Stomach (tissue), 9 donors: ENCODE results near the gene NUP153. TPM values are rescaled to one million over a fixed set of nuclear protein-coding genes. Genes with fewer than 3 reads are reported as not detected.

Experiments
- DNase-seq, 2 donors: peaks; one replicate each; pipeline versions ENCODE4 v3.0.0 to v3.0.0-alpha.2; 2013 to 2019
- H3K27ac ChIP-seq, 5 donors: fragments of 200-600 bp in 4 of 5; sonication (generic) in 4 of 5; one replicate each; pipeline ENCODE4 v1.5.1; 2013 to 2019; ENCODE audit warnings: mild to moderate bottlenecking in 1 of 5, moderate library complexity in 1 of 5
- H3K27me3 ChIP-seq, 3 donors: fragments of 200-600 bp; sonication (generic); one replicate each; pipeline ENCODE4 v1.5.1; 2017 to 2019; ENCODE audit warnings: mixed run types in 1 of 3
- H3K36me3 ChIP-seq, 4 donors: fragments of 200-600 bp; sonication (generic); 1 replicate in 3 of 4; 2 replicates in 1 of 4; pipeline ENCODE4 v1.5.1; 2016 to 2019
- H3K4me1 ChIP-seq, 4 donors: fragments of 200-600 bp; sonication (generic); one replicate each; pipeline ENCODE4 v1.5.1; 2016 to 2019
- H3K4me3 ChIP-seq, 4 donors: fragments of 200-600 bp; sonication (generic) in 3 of 4; one replicate each; pipeline ENCODE4 v1.5.1; 2016 to 2019; ENCODE audit warnings: mild to moderate bottlenecking in 1 of 4
- H3K9me3 ChIP-seq, 4 donors: fragments of 200-600 bp; sonication (generic); one replicate each; pipeline ENCODE4 v1.5.1; 2016 to 2019
- CTCF ChIP-seq, 7 experiments: fragments of 450-650 bp in 4 of 7; fragments of 200-600 bp in 3 of 7; sonication (generic) in 3 of 7; IDR thresholded peaks; one replicate each; pipeline ENCODE4 v1.5.1; 2016 to 2019; ENCODE audit warnings: antibody characterized with exemption in 7 of 7, control low read depth in 2 of 7, mild to moderate bottlenecking in 1 of 7
- EP300 ChIP-seq: sonication (generic); formaldehyde crosslinking; IDR thresholded peaks from one replicate; pipeline ENCODE4 v1.6.1; 2017; ENCODE audit warnings: antibody characterized with exemption
- POLR2A ChIP-seq, 4 donors: fragments of 450-650 bp; IDR thresholded peaks; one replicate each; pipeline ENCODE4 v1.6.1; 2016; ENCODE audit warnings: antibody characterized with exemption in 4 of 4, control low read depth in 2 of 4, mild to moderate bottlenecking in 1 of 4, moderate library complexity in 1 of 4
- POLR2AphosphoS5 ChIP-seq, 3 donors: sonication (generic); formaldehyde crosslinking; IDR thresholded peaks; one replicate each; pipeline ENCODE4 v1.6.1; 2016; ENCODE audit warnings: antibody characterized with exemption in 3 of 3
- WGBS, 5 donors: extraction: QIAGEN DNeasy Blood & Tissue Kit in 3 of 5; methylation state at CpG; one replicate each; pipeline versions ENCODE4 v1.1.5 to v1.1.7; 2013 to 2018; 5-methylcytosine and 5-hydroxymethylcytosine counted together
- intact Hi-C: fragments of 100-400 bp; cut with DNase I; formaldehyde crosslinking; loops from one replicate; pipeline ENCODE4 v1.15.1; 2023; ENCODE audit warnings: low total_unique reads
- polyA plus RNA-seq, 3 donors: library from polyadenylated mRNA; stranded (reverse); fragments of 200-250 nt; gene quantifications; one replicate each; pipeline ENCODE4 v1.2.3, GENCODE V29; 2013
- total RNA-seq, 5 donors: library from RNA; depleted of rRNA; stranded (reverse); fragments of >200 nt; gene quantifications; one replicate each; pipeline versions ENCODE4 v1.1.0 to v1.2.3, GENCODE V29; 2014 to 2016
- donor health status: healthy with polysubstance abuse.
- donor health status: Bipolar disorder and iron deficiency.
- donor health status: healthy.

Gene NUP153
- total and polyA plus RNA-seq, 8 donors, result 5.2 to 50.5 (median 18.2) TPM

- intact Hi-C loops, result no loop called here
- Histone ChIP-seq H3K9me3 (no peaks in the 10 kb centered on the region), H3K36me3 (peaks cover 14 to 81% (median 77%) of the 10 kb centered on the region in 4 donors), H3K27ac (no peak overlapping the region), H3K27me3 (no peaks in the 10 kb centered on the region), H3K4me1 (peaks cover 0 to 18% (median 8%) of the 10 kb centered on the region in 4 donors), H3K4me3 (no peak overlapping the region)
- TF ChIP-seq CTCF (IDR thresholded peaks at IDR 0.05), result no peak
- no peak for DNase-seq
- 73 to 80% (median 78%) methylated on average over 5 of the region's 5 CpGs for WGBS, 5 donors
These were observed 53.4 kb downstream of the NUP153 start for GRCh38 chr6:17653198-17653882.

GRCh38 chr6:17650656-17651309, 55.9 kb downstream of the NUP153 start:
- no peak for DNase-seq
- 92 to 94% (median 93%) methylated on average over 3 of the region's 3 CpGs for WGBS, 5 donors
- Histone ChIP-seq H3K4me3 (no peak overlapping the region), H3K27me3 (no peaks in the 10 kb centered on the region), H3K4me1 (peaks cover 0 to 18% (median 8%) of the 10 kb centered on the region in 4 donors), H3K27ac (no peak overlapping the region), H3K9me3 (no peaks in the 10 kb centered on the region), H3K36me3 (peaks cover 21 to 82% (median 81%) of the 10 kb centered on the region in 4 donors)
- TF ChIP-seq EP300 (no peak), CTCF (IDR thresholded peaks at IDR 0.05) (no peak), POLR2AphosphoS5 (IDR thresholded peaks at IDR 0.05) (no peak), POLR2A (IDR thresholded peaks at IDR 0.05) (no peak)
- intact Hi-C loops, result no loop called here

GRCh38 chr6:17648745-17649144, 58.0 kb downstream of the NUP153 start:
- Histone ChIP-seq H3K4me1 (peaks cover 0 to 18% (median 8%) of the 10 kb centered on the region in 4 donors), H3K27me3 (no peaks in the 10 kb centered on the region), H3K9me3 (no peaks in the 10 kb centered on the region), H3K36me3 (peaks cover 26 to 90% (median 87%) of the 10 kb centered on the region in 4 donors), H3K27ac (no peak overlapping the region), H3K4me3 (no peak overlapping the region)
- 96 to 100% (median 97%) methylated on average over 3 of the region's 3 CpGs for WGBS, 5 donors
- DNase-seq, result no peak
- intact Hi-C loops, result no loop called here
- TF ChIP-seq POLR2A (IDR thresholded peaks at IDR 0.05) (no peak), CTCF (IDR thresholded peaks at IDR 0.05) (no peak), POLR2AphosphoS5 (IDR thresholded peaks at IDR 0.05) (no peak), EP300 (no peak)

- WGBS, 5 donors, result 90 to 96% (median 94%) methylated on average over 3 of the region's 3 CpGs
- TF ChIP-seq POLR2AphosphoS5 (IDR thresholded peaks at IDR 0.05) (no peak), CTCF (IDR thresholded peaks at IDR 0.05) (no peak)
- no peak overlapping the region for H3K27ac ChIP-seq
- H3K36me3 ChIP-seq, result peaks cover 22 to 96% (median 91%) of the 10 kb centered on the region in 4 donors
- intact Hi-C loops, result no loop called here
- H3K27me3 ChIP-seq, result no peaks in the 10 kb centered on the region
- H3K4me1 ChIP-seq, result no peaks in the 10 kb centered on the region
- no peak for DNase-seq
- H3K9me3 ChIP-seq, result no peaks in the 10 kb centered on the region
- H3K4me3 ChIP-seq, result no peak overlapping the region
These were observed 66.2 kb downstream of the NUP153 start for GRCh38 chr6:17640477-17640917.
